Measurements from ENCODE around the gene THADA.
A peak's percentile ranks its signal among the peaks of the same experiment; 100 is the strongest.

THADA gene

GRCh38 chr2:43594875-43595274 is 963 bp downstream of the THADA start:
- DNase-seq (ENCODE audit: low read depth), result no peak
- no peak for TF ChIP-seq CTCF (conservative IDR thresholded peaks at IDR 0.05; ENCODE audit: low read length)
- peak overlapping the region; percentile 70 for H3K4me3 ChIP-seq (ENCODE audit: low read length)

DNA sequence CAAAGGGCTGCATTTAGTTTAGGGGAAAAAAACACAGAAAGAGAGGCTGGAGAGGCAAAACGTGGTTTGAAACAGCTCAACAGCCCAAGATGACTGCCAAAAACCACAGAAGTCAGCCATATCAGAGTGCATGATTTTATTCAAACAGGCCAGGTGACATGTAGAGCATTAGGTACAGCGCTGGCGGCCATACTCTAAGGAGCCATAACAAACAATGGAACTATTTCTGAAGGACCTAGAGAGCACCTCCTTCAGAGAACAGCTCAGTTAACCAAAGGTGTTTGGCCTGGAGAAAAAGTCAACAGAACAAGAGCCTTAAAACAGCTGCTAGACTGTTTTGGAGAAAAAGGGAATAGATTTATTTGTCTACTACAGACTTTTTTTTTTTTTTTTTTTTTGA is 2.6 kb downstream of the THADA start:
- DNase-seq (ENCODE audit: low read depth), result no peak
- no peak overlapping the region for H3K4me3 ChIP-seq (ENCODE audit: low read length)
- no peak for TF ChIP-seq CTCF (conservative IDR thresholded peaks at IDR 0.05; ENCODE audit: low read length)

- H3K4me3 ChIP-seq (ENCODE audit: low read length), result no peak overlapping the region
- TF ChIP-seq CTCF (conservative IDR thresholded peaks at IDR 0.05; ENCODE audit: low read length), result peak; percentile 27; the same call in 1 of the 2 replicates
- DNase-seq (ENCODE audit: low read depth), result peak; percentile 61
Measured at GRCh38 chr2:43592443-43592842, 3.4 kb downstream of the THADA start.

DNA sequence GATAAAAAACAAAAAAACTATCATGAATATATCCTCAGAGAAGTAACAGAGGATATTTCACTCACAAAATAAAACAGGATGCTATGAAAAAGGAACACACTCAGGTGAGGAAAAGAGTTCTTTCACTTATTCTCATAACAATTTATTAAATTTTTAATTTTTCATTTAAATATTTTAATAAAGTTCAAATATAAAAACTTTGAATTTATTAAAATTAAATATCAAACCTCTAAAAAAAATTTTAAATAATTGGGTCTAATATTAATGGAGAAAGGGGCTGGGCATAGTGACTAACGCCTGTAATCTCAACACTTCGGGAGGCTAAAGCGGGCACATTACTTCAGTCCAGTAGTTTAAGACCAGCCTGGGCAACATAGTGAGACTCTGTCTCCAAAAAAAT is 10.1 kb downstream of the THADA start:
- no peak for DNase-seq (ENCODE audit: low read depth)
- TF ChIP-seq CTCF (conservative IDR thresholded peaks at IDR 0.05; ENCODE audit: low read length), result no peak
- H3K4me3 ChIP-seq (ENCODE audit: low read length), result no peak overlapping the region

GRCh38 chr2:43579275-43579981 is 16.4 kb downstream of the THADA start:
- no peak overlapping the region for H3K4me3 ChIP-seq (ENCODE audit: low read length)
- TF ChIP-seq CTCF (conservative IDR thresholded peaks at IDR 0.05; ENCODE audit: low read length), result no peak
- no peak for DNase-seq (ENCODE audit: low read depth)

DNA sequence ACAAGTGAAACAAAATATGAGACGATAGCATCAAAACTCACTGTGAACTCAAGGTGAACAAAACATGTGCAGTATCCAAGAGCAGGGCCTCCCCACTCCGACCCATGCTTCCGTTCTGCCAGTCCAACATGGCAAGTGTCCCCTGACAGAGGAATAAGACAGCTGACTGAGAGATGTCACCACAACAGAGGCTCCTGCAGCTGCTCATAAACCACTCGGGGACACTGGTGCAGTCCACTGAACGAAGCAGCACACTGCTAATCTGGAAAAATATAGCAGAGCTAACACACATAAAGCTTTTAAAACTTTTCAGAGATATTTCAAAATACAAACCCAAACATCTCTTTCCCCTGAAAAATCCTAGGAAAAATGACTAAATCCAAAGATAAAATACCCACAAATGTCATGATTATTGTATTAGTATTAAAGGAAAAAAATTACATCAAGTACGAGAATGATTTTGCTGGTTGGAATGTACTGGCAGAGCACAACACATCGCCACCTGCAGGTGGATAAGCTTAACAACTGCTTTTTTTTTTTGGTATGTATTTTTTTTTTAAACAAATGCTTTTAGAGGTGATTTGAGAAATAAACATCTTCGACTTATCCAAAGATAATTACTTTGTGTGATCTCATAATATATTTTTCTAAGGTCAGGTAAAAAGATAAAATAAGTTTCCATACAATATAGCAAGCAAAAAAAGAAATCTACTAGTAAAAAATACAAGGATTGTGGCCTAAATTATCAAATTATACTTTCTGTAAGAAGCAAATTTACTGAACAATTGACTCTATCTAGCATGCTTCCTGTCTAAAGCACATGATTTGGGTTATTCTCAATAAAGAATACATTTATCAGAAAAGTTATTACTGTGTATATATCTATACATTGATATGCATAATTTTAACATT is 18.6 kb downstream of the THADA start:
- no peak overlapping the region for H3K4me3 ChIP-seq (ENCODE audit: low read length)
- TF ChIP-seq CTCF (conservative IDR thresholded peaks at IDR 0.05; ENCODE audit: low read length), result peak; percentile 85
- peak; percentile 85 for DNase-seq (ENCODE audit: low read depth)

All from AG10803 (cell line).